GM10847 (cell line): ENCODE measurements around the gene SNCAIP.

Experiments
- POLR2A ChIP-seq: IDR thresholded peaks from 2 replicates; pipeline ENCODE4 v1.6.1; 2011; ENCODE audit not compliant: insufficient read length; ENCODE audit errors: extremely low read depth

SNCAIP gene

DNA sequence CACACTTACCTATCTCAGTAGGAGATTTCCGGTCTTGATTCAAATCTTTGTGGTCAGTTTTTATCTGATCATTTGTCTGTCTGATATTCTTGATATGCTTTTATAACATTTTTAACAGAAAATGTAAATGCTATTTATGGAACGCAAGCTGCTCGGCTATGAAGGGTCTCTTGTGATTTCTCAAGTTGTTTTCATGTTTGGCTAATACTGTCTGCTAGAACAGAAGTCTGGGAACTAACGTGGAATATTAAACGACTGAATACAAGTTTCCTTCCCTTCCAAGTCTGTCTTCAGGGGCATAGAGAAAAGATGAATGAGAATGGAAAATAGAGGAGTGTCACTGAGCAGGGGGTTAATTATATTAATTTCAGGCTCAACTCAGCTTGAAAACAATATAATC is 27.6 kb downstream of the SNCAIP start:
- no peak for TF ChIP-seq POLR2A

DNA sequence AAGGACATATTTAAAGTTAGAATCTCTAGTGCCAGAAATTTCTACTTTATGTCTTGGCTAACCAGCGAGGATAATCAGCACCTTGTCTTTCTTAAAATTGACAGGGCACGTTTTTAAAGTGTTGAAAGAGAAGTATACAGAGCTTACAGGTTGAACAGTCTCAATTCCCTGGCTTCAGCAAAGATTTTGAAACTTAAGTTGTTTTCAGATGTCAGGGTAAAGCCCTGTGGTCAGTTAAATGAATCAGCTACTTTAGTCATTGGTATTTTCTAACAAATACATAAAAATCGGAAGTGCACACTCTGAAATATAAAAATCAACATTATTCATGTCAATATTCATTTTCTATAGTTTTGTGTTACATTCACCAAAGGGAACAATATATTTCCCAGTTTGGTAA is 29.1 kb downstream of the SNCAIP start:
- no peak for TF ChIP-seq POLR2A

DNA sequence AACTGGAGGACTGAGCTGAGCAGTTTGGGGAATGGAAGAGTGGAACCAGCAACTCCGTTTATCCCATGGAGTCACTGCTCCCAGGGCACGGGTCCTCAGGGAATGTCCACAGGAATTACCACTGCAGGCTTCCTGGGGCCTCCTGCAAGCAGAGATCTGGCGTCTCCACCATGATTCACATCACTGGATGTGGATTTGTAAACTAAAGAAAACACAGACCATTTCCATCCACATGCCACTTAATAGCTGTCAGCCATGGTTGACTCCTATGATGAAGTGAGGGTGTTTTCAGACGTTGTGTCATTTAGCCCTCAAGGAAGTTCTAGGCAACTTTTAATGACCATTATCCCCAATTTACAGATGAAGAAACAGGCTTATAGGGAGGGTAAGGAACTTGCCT is 30.2 kb downstream of the SNCAIP start:
- TF ChIP-seq POLR2A: no peak

DNA sequence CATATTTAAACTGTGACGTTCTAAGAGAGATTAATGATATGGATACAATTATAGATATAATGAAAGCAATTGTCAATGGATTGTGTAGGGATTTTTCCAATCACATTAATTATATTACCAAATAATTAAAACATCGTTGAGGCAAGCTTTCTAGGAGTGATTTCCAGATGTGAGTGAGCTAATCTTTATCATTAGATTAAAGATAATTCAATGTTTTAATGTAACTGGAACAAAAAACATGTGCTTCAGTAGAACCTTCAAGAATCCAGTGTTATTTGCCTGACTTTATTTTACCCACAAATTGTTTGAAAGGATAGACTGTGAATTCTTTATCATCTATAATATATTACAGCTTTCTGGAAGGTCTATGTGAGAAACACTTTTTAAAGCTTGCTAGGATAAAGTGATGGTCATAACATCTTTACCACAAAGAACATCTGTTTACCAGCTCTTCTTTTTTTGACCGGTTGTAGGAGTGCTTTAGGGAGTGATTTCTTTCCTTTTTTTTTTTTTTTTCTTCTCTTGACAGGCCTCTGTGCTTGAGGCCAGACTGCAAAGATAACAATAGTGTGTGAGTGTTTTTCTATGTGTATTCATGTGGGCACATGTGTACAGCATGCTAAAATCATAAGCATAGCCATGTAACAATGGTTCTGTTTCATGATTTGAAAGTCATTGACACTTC is 35.0 kb downstream of the SNCAIP start:
- TF ChIP-seq POLR2A: no peak

DNA sequence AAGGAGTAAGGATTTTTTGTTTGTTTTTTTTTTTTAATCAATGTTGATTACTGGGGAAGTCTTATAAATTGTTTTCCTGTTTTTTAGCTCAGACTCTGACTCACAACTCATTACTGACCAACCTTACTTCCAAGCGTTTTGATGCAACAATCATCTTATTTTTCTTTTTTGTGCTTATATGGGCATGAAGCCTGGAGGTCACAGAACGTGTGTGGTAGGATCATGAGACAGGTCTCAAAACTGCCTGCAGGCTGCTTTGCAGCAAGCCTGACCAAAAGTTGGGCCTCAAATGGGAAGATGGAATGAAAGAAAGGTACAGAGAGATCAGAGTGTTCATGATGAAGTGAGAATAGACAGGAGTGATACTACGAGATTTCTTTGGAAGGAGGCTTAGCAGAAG is 38.5 kb downstream of the SNCAIP start:
- no peak for TF ChIP-seq POLR2A

DNA sequence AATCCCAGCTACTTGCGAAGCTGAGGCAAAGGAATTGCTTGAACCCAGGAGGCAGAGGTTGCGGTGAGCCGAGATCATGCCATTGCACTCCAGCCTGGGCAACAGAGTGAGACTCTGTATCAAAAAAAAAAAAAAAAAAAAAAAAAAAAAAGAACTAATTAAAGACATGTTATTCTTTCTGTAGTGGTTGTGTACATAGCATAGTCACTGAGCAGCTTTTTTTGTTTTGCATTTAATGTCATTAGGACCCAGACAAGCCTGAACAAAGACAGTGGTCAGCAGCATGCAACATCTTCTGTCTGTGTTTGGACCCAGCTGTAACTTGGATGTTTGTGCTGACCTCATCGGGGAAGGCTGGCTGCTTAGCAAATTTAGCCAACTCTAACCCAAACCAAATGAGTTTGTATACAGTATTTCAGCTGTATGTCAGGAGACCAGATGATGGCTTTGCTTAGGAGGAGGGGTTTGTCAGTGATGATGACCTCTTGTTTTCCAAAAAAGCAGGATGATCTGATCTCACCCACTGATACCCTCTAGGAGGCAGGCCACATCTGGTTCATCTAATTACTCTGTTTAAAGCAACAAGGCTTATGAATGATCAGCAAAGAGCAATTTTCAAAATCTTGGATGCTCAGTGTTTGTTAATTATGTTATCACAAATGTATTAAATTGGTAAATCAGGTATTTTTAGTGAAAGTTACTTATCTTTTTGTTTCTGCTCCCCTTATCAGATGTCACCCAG is 39.5 kb downstream of the SNCAIP start:
- TF ChIP-seq POLR2A: no peak

DNA sequence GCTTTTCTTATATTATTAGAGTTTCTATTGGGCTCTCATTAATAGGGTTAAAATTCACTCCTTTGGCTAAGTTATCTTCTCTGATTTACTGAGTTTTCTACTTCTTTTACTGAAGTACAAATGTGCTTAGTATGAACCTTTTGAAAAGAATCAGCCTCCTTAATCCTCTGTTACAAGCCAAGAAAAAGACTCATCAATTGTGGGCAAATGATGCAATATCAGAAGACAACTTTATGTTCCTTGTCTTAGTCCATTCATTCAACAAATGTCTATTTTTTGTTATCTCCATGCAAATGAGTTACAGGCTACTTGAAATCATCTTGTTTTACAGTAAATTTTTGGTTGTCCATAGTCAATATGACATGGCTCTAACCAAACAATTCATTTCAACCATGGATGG is 40.3 kb downstream of the SNCAIP start:
- TF ChIP-seq POLR2A: no peak

DNA sequence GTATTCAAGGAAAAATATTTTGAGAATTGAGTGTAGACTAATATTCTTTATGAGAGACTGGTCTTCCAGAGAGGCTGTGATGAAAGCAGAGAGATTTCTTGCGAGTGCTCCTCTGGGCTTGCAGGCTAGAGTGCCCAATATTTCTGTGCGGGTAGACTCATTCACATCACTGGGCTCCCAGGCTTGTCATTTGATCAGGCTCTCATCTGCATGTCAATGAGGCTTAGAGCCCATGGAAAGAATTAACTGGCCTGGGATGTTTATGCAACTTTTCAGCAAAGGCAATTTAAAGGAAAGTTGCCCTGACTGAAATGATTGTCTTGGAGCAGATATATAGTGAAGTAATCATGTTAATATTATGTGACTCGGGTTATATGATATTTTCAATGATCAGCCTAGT is 42.3 kb downstream of the SNCAIP start:
- TF ChIP-seq POLR2A: no peak

DNA sequence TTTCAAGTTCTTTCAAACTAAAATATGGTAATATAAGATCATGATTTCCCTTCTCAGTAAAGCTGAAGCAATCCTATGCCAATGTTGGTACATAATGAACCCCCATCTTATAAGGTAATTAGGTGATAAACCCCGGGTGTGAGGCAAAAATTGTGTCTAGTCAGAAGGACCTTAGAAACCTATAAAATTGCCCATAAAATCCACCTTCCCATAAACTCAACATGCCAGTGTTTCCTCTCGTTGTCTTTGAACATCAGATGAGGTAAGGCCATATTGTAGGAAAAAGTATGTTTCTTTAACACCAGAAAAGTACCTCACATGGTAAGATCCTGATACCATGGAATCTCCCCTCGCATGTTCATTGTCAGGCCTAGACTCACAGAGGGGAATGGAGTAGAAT is 43.3 kb downstream of the SNCAIP start:
- TF ChIP-seq POLR2A: no peak

DNA sequence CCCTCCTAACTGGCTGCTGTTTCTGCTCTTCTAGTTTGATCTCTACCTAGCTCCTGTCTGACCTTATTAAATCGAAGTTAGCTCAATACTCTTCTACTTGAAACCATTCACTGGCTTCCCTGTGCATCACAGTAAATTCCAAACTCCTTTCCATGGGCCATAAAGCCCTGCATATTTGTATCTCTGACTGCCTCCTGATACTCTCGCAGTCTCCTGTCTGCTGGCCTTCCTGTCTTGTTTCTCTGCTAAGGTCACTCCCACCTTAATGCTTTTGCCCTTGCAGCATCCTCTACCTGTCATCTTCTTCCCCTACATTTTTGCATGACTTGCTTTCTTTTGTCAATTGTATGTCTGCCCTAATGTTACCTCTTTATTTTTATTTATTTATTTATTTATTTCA is 44.8 kb downstream of the SNCAIP start:
- TF ChIP-seq POLR2A: no peak

DNA sequence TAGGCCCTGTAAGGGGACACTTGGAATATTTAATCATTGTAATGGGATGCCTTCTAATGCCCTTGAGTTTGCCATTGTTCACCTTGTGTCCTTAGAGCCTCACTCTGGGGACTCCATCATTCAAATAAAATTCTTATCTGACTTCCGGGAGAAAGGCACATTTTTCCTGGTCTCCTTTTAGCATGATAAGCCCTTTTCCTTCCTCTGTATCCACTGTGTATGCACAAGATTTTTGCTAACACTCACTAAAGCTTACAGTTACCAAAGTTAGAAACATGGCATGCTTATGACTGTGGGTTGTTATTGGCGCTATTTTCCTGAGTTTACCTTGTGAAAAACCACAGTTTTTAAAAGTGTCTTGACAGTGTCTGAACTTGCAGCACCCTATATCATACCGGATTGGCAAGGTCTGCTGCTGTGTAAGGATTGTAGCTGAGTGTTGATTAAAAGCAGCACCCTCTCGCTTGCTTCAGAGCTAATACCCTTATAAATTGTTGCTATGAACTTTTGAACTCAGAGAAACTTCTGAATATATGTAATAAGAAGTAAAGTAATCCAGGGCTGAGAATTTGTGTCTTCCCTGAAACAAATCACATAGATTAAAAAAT is 46.4 kb downstream of the SNCAIP start:
- TF ChIP-seq POLR2A: no peak

DNA sequence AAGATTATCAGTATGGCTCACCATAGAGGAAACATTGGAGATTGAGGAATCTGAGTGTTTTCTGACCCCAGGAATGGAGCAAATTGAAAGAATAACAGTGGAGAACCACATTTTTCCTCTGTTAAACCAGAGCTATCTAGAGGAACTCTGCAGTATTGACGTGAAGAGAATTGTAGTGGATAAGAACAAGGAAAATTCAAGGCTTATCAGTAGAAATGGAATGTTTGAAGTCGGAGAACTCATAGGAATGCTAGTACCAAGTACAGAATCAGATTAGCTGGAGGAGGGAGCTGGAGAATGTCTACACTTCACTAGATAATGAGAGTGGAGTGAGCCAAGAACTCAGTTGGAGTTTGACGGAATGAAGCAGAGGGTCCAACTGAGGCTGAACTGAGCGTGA is 50.3 kb downstream of the SNCAIP start:
- no peak for TF ChIP-seq POLR2A

DNA sequence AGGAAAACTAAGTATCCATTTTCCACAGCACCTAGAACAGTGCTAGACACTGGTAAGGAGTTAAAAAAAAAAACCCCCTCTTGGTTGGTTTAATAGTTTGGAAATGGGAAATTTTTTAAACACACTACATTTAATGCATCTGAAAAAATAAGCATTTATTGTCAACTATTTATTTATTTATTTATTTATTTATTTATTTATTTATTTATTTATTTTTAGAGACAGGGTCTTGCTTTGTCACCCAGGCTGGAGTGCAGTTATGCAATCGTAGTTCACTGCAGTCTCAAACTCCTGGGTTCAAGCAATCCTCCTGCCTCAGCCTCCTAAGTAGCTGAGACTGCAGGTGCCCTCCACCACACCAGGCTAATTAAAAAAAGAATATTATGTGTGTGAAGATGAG is 51.6 kb downstream of the SNCAIP start:
- TF ChIP-seq POLR2A: no peak

DNA sequence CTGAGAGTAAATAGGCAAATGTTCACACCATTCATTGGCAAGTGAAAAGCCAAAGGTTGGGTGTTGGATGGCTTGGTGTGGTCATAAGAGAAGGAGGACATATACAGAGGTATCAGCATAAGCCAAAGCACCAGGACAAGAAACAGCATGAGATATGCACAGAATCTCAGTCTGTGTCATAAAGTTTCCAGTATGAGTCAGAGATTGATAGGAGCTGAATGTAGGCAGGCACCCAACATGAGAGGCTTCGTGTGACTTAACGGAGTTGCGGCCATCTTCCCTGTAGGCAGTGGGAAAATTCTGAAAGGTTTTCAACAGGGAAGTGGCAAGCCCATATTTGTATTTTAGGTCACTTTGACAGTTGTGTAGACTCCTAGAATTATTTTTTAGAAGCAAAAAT is 54.5 kb downstream of the SNCAIP start:
- TF ChIP-seq POLR2A: no peak

DNA sequence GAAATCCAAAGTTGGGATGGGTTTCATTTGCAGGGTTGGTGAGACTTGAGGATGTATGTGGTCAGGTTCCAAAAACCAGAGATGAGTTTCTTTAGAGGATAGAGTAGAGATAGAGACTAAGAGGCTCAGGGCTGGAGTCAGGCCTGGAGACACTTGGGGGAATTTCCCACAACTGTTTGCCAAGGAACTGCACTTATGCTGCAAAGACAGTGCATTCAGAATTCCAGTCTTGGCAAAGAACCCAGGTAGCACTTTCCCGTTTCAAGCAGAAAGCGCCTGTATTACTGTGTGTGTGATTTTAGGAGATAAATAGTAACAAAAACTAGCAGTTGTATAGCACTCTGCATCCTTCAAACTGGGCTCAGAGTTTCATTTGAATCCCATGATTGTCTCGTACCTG is 55.4 kb downstream of the SNCAIP start:
- TF ChIP-seq POLR2A: no peak

DNA sequence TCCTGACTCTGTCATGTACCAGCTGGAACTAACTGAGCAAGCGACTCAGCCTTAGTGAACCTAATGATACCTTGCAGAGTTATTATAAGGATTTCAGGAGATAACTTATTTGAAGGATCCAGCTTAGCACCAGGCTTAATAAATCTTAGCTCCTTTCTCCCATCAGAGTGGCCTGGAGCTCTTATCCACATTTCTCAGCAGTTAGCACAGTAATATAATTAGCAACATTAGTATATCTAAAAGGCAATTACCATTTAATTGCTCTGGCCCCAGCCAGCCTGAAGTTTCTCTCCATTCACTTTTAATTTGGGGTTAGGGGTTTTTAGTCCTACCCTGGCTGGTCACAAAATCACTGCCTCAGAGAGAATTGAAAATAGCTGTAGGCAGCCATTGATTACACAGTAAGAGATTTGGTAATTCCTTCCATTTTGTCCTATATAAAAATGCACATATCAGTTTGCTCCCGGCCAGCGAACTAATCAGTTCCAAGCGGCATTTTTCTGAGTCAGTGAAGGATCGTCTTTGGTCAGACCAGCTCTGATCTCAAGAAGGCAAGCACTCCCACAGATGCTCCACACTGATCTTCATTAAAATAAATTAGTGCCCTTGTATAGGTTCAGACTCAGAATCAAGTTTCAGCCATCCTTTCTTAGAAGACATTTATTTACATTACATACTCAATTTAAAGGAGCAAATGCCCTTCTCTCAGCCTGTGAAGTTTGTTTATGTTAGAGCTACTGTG is 56.6 kb downstream of the SNCAIP start:
- TF ChIP-seq POLR2A: no peak
